Cardiac muscle cell (in vitro differentiated cells and primary cell): ENCODE data around the gene CALCOCO1. TPM values are rescaled to one million over a fixed set of nuclear protein-coding genes. Genes with fewer than 3 reads are reported as not detected.

Experiments used
- DNase-seq, 2 donors: peaks; one replicate each; pipeline versions ENCODE4 v3.0.0 to v3.0.0-alpha.2; 2010 to 2017; ENCODE audit warnings: low read depth in 1 of 2, low spot score in 1 of 2
- H3K27ac ChIP-seq: fragments of 200-600 bp; sonication (generic); 2 replicates; pipeline ENCODE4 v1.5.1; 2016
- H3K27me3 ChIP-seq: fragments of 200-600 bp; sonication (generic); 2 replicates; pipeline ENCODE4 v1.6.0; 2016; ENCODE audit warnings: control low read depth
- H3K36me3 ChIP-seq: fragments of 200-600 bp; sonication (generic); 2 replicates; pipeline ENCODE4 v1.5.1; 2016; ENCODE audit warnings: control low read depth
- H3K4me1 ChIP-seq: fragments of 200-600 bp; sonication (generic); 2 replicates; pipeline ENCODE4 v1.8.1; 2017; ENCODE audit warnings: low read depth, mild to moderate bottlenecking, mixed run types
- H3K4me3 ChIP-seq: fragments of 200-600 bp; sonication (generic); 2 replicates; pipeline ENCODE4 v1.5.1; 2016; ENCODE audit warnings: mild to moderate bottlenecking
- H3K9me3 ChIP-seq: fragments of 200-600 bp; sonication (generic); 2 replicates; pipeline ENCODE4 v1.5.1; 2017; ENCODE audit warnings: low read depth, mild to moderate bottlenecking, control low read depth
- polyA plus RNA-seq: library from polyadenylated mRNA; unstranded; fragments of >200 nt; fragmentation: Nextera tagmentation; extraction: Ambion mirVana; gene quantifications from 2 replicates; pipeline ENCODE4 v1.2.1, GENCODE V29; 2016
- total RNA-seq: library from RNA; depleted of rRNA; stranded (reverse); fragments of >200 nt; gene quantifications from 2 replicates; pipeline ENCODE4 v1.2.3, GENCODE V29; 2016
- TF ChIP-seq, protein P1 (sequence below): IDR thresholded peaks from 2 replicates; pipeline ENCODE4 v1.5.1; 2012; ENCODE audit warnings: low read depth, mild to moderate bottlenecking, low read length

CALCOCO1 gene
- total and polyA plus RNA-seq, 2 experiments from 2014 or later = 128 to 187 TPM

DNA sequence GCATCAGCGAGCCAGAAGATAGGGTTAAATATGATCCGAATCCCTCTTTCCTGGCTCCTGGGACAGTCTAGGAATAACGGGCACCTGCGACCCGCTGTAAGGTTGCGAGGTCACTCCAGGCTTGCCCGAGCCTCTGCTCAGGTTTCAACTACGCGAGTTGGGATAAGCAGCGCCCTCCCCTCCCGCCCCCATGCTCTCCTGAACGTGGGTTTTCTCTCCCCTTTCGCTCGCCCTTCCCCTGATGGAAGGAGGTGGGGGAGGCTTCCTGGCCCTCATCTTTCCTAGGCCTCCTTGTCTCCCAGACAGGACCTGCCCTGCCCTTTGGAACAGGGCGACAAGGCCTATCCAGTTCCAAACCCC is 50.6 kb downstream of the CALCOCO1 start:
- peak overlapping the region; percentile 76 for H3K27ac ChIP-seq
- no peak overlapping the region for H3K4me3 ChIP-seq
- H3K36me3 ChIP-seq = peaks cover 9% of the 10 kb centered on the region
- DNase-seq = peak; percentile 52 to 72
- H3K4me1 ChIP-seq = peaks cover 3% of the 10 kb centered on the region
- no peaks in the 10 kb centered on the region for H3K9me3 ChIP-seq
- TF ChIP-seq, protein P1, sequence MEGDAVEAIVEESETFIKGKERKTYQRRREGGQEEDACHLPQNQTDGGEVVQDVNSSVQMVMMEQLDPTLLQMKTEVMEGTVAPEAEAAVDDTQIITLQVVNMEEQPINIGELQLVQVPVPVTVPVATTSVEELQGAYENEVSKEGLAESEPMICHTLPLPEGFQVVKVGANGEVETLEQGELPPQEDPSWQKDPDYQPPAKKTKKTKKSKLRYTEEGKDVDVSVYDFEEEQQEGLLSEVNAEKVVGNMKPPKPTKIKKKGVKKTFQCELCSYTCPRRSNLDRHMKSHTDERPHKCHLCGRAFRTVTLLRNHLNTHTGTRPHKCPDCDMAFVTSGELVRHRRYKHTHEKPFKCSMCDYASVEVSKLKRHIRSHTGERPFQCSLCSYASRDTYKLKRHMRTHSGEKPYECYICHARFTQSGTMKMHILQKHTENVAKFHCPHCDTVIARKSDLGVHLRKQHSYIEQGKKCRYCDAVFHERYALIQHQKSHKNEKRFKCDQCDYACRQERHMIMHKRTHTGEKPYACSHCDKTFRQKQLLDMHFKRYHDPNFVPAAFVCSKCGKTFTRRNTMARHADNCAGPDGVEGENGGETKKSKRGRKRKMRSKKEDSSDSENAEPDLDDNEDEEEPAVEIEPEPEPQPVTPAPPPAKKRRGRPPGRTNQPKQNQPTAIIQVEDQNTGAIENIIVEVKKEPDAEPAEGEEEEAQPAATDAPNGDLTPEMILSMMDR = no peak
- no peaks in the 10 kb centered on the region for H3K27me3 ChIP-seq

DNA sequence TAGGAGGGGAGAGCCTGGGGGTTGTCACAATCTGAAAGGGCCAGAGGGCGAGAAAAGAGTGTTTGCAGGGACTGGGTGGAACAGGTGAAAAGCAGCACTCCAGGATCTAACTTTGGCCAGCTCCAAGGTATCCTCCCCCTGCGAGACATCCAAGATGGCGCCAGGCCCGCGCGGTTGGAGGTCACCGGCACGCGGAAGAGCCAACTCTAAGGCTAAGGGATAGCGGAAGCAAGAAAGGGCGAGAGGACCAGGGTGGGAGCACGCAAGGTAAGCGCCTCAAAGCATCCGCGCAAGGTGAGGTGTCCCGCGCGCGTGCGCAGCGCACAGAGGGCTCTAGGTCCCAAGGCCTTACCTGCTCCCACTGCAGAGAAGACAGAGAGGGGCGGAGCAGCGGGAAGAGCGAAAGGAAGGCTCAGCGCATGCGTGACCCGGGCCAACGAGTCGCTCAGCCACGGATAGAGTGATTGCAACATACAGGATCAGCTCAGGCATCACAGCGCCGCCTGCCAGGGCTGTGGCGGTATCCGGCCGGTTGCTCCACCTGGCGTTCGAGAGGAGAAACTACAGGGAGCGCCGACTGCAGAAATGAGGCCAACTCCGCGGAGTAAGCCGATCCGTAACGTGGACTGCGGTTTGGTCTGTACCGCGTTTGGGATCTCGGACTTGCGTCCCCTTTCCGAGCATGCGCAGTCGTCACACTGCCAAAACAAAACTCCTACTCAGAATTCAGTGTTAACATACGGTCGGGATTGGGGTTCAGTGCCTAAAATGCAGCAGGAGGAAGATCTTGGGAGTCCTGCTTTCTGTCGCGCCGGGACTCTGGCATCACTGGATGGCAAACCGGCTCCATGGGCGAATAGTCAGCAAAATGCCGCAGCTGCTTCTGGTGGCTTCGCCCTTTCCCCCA is 51.3 kb downstream of the CALCOCO1 start, which contains the start of gene ATP5MC2:
ATP5MC2 (minus strand) TSS at position 383 of the 907 bp plus-strand sequence. CDS start 3,469 bp downstream, outside the sequence.
- no peaks in the 10 kb centered on the region for H3K9me3 ChIP-seq
- H3K27me3 ChIP-seq = no peaks in the 10 kb centered on the region
- TF ChIP-seq, protein P1 = peak; percentile 98
- peaks cover 16% of the 10 kb centered on the region for H3K36me3 ChIP-seq
- H3K27ac ChIP-seq = peak within 1 kb of the TSS; percentile 81
- H3K4me1 ChIP-seq = peaks cover 3% of the 10 kb centered on the region
- H3K4me3 ChIP-seq = peak within 1 kb of the TSS; percentile 48
- peak; percentile 99 for DNase-seq

DNA sequence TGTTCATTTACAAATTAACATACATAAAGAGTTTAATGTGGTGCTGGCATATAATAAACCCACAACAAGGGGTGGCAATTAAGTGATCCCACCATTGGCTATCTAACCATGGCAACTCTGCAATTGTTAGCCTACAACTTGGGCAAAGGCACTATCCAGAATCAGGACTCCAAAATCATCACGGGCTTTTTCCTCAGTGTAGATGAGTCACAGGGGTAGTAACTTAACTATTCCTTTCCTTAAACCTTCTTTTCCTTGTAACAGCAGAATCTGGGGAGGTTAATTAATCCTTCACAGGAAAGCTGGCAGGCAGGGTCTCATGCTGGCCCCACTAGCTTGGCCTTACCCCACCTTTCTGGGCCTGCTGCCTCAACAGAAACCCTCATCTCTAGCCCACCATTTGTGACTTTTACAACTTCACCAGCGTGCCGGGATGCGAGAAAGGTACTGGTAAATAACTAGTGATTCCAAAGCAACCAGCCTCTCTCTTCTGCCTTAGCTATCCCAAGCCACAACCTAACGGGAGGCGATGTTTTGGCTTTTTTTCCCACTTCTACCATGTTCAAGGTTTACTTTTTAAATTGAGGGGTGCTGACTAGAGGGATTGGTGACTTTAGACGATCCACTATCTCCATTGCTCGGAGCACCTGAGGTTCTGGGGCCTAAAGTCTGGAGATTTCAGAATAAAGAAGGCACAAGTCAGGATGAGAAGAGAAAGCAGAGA is 52.1 kb downstream of the CALCOCO1 start:
- peak overlapping the region; percentile 48 for H3K4me3 ChIP-seq
- DNase-seq = no peak
- peaks cover 21% of the 10 kb centered on the region for H3K36me3 ChIP-seq
- TF ChIP-seq, protein P1 = no peak
- peak overlapping the region; percentile 81 for H3K27ac ChIP-seq
- H3K9me3 ChIP-seq = no peaks in the 10 kb centered on the region
- no peaks in the 10 kb centered on the region for H3K27me3 ChIP-seq
- H3K4me1 ChIP-seq = peaks cover 3% of the 10 kb centered on the region

- TF ChIP-seq, protein P1 = no peak
- no peak overlapping the region for H3K27ac ChIP-seq
- no peak for DNase-seq
- H3K4me3 ChIP-seq = no peak overlapping the region
- H3K9me3 ChIP-seq = no peaks in the 10 kb centered on the region
- H3K36me3 ChIP-seq = peaks cover 46% of the 10 kb centered on the region
- no peaks in the 10 kb centered on the region for H3K27me3 ChIP-seq
- no peaks in the 10 kb centered on the region for H3K4me1 ChIP-seq
These were observed 56.3 kb downstream of the CALCOCO1 start for GRCh38 chr12:53670971-53671370.

DNA sequence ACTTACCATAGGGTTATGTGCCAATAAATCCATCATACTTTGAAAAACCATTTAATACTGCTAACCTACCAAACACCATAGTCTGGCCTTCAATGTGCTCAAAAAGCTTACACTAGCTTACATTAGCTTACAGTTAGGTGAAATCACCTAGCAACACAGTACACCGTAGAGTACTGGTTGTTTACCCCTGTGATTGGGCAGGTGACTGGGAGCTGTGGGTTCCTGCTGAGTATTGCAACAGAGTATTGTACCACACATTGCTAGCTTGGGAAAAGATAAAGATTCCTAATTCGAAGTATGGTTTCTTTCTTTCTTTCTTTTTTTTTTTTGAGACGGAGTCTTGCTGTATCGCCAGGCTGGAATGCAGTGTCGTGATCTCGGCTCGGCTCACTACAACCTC is 56.9 kb downstream of the CALCOCO1 start:
- peak in 1 of 2 donors; percentile 38 for DNase-seq

More for the DNA sequence above, 56.9 kb downstream of the CALCOCO1 start:
- Histone ChIP-seq H3K4me3 (no peak overlapping the region), H3K9me3 (no peaks in the 10 kb centered on the region), H3K36me3 (peaks cover 52% of the 10 kb centered on the region), H3K27me3 (no peaks in the 10 kb centered on the region), H3K4me1 (no peaks in the 10 kb centered on the region), H3K27ac (peak overlapping the region; percentile 39)
- TF ChIP-seq, protein P1 = no peak
